ENCODE data around the gene BTD. TPM values are rescaled to one million over a fixed set of nuclear protein-coding genes. Genes with fewer than 3 reads are reported as not detected.

Gene BTD
- total and polyA plus RNA-seq, 10 of the 15 experiments (the other 5 are each of a cell fraction or from before 2014, with no cell fraction given) = 3.4 to 10.3 (median 5.0) TPM

GRCh38 chr3:15601046-15601398, 523 bp upstream of the BTD start:
- Histone ChIP-seq H3K4me2 (ENCODE audit: control insufficient read depth, insufficient read depth) (peak overlapping the region; percentile 78), H3K9ac (ENCODE audit: control insufficient read depth, insufficient read depth, low read length) (peak overlapping the region; percentile 87), H4K20me1 (ENCODE audit: control insufficient read depth, insufficient read depth) (no peaks in the 10 kb centered on the region), H3K9me3 (replicated peaks; ENCODE audit: control insufficient read depth, insufficient read depth, low read length) (no peaks in the 10 kb centered on the region; the same call in 1 of the 3 replicates), H3K4me1 (ENCODE audit: control insufficient read depth, insufficient read depth, low read length) (no peaks in the 10 kb centered on the region; the same call in 1 of the 2 replicates), H3K27me3 (replicated peaks in 1 of 2; ENCODE audit: control insufficient read depth in 2 of 2, insufficient read depth in 2 of 2, low read length in 1 of 2) (no peaks in the 10 kb centered on the region), H3K27ac (ENCODE audit: control insufficient read depth, insufficient read depth) (peak overlapping the region; percentile 78), H3K36me3 (ENCODE audit: control insufficient read depth in 2 of 2, insufficient read depth in 2 of 2, low read length in 1 of 2) (peaks cover 0 to 3% of the 10 kb centered on the region in 2 experiments; a peak in 1 of 4 replicates), H3K4me3 (peak overlapping the region; percentile 91), H2AFZ (ENCODE audit: control insufficient read depth, low read depth, low read length) (peak overlapping the region; percentile 99), H3K79me2 (ENCODE audit: control insufficient read depth, insufficient read depth, low read length) (peaks cover 18% of the 10 kb centered on the region)
- ATAC-seq (peak; percentile 19), FAIRE-seq (no peak), DNase-seq (ENCODE audit: low read depth, low spot score) (no peak)
- SMC1A ChIA-PET (ENCODE audit: uncharacterized antibody, unreplicated experiment) = interaction anchor here (0.6 to 2.1 kb wide), 7 partner anchors 12 to 503 kb away, joined by 3 to 6 read pairs (median 4); no protein-coding TSS in a partner anchor
- in situ Hi-C loops (cut with MboI) (no loop called here), intact Hi-C loops (cut with micrococcal nuclease; ENCODE audit: unreplicated experiment) (no loop called here)
- no TSS peak for BruUV-seq (replicated peaks)
- WGBS (ENCODE audit: insufficient coverage, insufficient replicate concordance, low lambda C conversion rate, missing lambda C conversion rate) = under 1% methylated on average over 19 of the region's 19 CpGs
- POLR2A ChIA-PET = interaction anchor here (0.5 to 1.5 kb wide), 5 partner anchors 30 to 303 kb away, joined by 3 to 4 read pairs (median 3); no protein-coding TSS in a partner anchor
- RAD21 ChIA-PET (ENCODE audit: unreplicated experiment) = interaction anchor here (1.0 to 1.8 kb wide), 4 partner anchors 30 to 210 kb away, joined by 3 to 12 read pairs (median 4); no protein-coding TSS in a partner anchor
- CTCF ChIA-PET = interaction anchor here (1.1 to 1.7 kb wide), 2 partner anchors 10 to 211 kb away, joined by 4 to 10 read pairs; no protein-coding TSS in a partner anchor
- TF ChIP-seq, protein P1, sequence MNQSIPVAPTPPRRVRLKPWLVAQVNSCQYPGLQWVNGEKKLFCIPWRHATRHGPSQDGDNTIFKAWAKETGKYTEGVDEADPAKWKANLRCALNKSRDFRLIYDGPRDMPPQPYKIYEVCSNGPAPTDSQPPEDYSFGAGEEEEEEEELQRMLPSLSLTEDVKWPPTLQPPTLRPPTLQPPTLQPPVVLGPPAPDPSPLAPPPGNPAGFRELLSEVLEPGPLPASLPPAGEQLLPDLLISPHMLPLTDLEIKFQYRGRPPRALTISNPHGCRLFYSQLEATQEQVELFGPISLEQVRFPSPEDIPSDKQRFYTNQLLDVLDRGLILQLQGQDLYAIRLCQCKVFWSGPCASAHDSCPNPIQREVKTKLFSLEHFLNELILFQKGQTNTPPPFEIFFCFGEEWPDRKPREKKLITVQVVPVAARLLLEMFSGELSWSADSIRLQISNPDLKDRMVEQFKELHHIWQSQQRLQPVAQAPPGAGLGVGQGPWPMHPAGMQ (IDR thresholded peaks at IDR 0.05; ENCODE audit: borderline replicate concordance) = no peak
- TF ChIP-seq FOS (IDR thresholded peaks at IDR 0.05; ENCODE audit: borderline replicate concordance, extremely low read depth, insufficient read length) (no peak), EED (IDR thresholded peaks at IDR 0.05; ENCODE audit: low read depth) (0 out of 2 replicates have a peak, but pooled peaks have one; percentile 31), BMI1 (IDR thresholded peaks at IDR 0.05; ENCODE audit: borderline replicate concordance) (peak; percentile 74), SRF (IDR thresholded peaks at IDR 0.05; ENCODE audit: low read depth in 2 of 2, low read length in 2 of 2) (peak; percentile 47 to 48; a peak in 2 of 4 replicates), ZBED1 (IDR thresholded peaks at IDR 0.05; ENCODE audit: borderline replicate concordance) (no peak), NFXL1 (IDR thresholded peaks at IDR 0.05; ENCODE audit: borderline replicate concordance) (no peak), SKIL (IDR thresholded peaks at IDR 0.05; ENCODE audit: low read depth, poor library complexity, severe bottlenecking) (no peak), GATAD2B (conservative IDR thresholded peaks at IDR 0.05; ENCODE audit: low read depth) (no peak), CEBPZ (IDR thresholded peaks at IDR 0.05; ENCODE audit: low read depth, low read length) (no peak), PAX8 (IDR thresholded peaks at IDR 0.05) (no peak), POLR2AphosphoS2 (IDR thresholded peaks at IDR 0.05; ENCODE audit: low read depth, low read length) (no peak), WRNIP1 (IDR thresholded peaks at IDR 0.05; ENCODE audit: borderline replicate concordance, low read depth, low read length) (no peak), MEF2B (IDR thresholded peaks at IDR 0.05; ENCODE audit: partially characterized antibody, poor library complexity, severe bottlenecking) (no peak), RUNX3 (IDR thresholded peaks at IDR 0.05; ENCODE audit: low read length) (peak; percentile 46; the same call in 1 of the 2 replicates)
- TF ChIP-seq, protein P2, sequence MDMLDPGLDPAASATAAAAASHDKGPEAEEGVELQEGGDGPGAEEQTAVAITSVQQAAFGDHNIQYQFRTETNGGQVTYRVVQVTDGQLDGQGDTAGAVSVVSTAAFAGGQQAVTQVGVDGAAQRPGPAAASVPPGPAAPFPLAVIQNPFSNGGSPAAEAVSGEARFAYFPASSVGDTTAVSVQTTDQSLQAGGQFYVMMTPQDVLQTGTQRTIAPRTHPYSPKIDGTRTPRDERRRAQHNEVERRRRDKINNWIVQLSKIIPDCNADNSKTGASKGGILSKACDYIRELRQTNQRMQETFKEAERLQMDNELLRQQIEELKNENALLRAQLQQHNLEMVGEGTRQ (IDR thresholded peaks at IDR 0.05; ENCODE audit: borderline replicate concordance, low read depth, low read length) = no peak
